ENCODE results near the gene NID1. TPM values are rescaled to one million over a fixed set of nuclear protein-coding genes. Genes with fewer than 3 reads are reported as not detected.

Gene NID1
- total RNA-seq, 4 donors from 2014 or later, result 27.8 to 91.8 (median 69.4) TPM

DNA sequence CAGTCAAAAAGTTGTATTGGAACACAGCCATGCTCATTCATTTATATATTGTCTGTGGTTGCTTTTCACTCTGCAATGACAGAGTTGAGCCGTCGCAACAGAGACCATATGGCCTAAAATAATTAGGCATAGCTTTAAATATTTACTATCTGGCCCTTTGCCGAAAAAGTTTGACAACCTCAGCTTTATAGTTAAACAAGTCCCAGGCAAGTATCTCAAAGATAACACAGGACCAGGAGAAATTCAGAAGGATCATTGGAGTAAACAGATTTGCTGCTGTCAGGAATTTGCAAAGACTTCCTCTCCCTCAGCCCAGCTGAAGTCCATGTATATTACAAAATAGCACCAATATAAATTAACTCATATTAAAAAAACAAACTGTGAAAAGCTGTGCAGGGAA is 34.4 kb downstream of the NID1 start:
- Histone ChIP-seq H3K36me3 (peaks cover 8 to 14% of the 10 kb centered on the region in 2 donors), H3K27me3 (no peaks in the 10 kb centered on the region), H3K4me1 (peaks cover 2 to 5% of the 10 kb centered on the region in 2 donors), H3K9me3 (no peaks in the 10 kb centered on the region), H3K4me3 (replicated peaks in 1 of 3) (no peak overlapping the region), H3K27ac (no peak overlapping the region)
- intact Hi-C loops (cut with DNase I), result no loop called here
- WGBS, 2 donors, result 87 to 88% methylated on average over 3 of the region's 3 CpGs
- DNase-seq, result no peak
- TF ChIP-seq, protein P1, sequence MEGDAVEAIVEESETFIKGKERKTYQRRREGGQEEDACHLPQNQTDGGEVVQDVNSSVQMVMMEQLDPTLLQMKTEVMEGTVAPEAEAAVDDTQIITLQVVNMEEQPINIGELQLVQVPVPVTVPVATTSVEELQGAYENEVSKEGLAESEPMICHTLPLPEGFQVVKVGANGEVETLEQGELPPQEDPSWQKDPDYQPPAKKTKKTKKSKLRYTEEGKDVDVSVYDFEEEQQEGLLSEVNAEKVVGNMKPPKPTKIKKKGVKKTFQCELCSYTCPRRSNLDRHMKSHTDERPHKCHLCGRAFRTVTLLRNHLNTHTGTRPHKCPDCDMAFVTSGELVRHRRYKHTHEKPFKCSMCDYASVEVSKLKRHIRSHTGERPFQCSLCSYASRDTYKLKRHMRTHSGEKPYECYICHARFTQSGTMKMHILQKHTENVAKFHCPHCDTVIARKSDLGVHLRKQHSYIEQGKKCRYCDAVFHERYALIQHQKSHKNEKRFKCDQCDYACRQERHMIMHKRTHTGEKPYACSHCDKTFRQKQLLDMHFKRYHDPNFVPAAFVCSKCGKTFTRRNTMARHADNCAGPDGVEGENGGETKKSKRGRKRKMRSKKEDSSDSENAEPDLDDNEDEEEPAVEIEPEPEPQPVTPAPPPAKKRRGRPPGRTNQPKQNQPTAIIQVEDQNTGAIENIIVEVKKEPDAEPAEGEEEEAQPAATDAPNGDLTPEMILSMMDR (IDR thresholded peaks at IDR 0.05), result no peak
- TF ChIP-seq POLR2A (IDR thresholded peaks at IDR 0.05), result no peak

DNA sequence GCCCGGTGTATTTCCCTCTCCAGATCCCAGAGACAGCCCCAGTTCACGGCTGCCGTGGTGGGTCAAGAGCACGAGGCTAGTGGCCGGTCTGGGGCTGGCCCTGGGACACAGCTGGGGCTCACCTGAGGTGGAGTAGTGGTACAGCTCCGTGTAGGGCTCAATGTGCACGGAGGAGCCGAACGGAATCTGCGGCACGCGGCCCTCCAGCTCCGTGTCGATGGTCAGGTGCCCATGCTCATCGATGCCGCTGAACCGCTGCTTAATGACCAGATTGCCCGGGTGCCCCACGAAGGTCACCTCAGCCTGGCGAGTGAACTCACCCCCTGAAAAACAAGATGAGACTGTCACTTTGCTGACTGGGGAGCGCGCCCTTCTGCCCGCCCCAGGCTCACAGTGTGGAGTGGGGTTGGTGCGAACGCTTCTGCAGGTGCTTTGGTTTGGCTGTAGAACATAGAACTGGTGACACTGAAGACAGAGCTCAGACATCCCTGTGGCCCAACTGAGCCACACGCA is 35.4 kb downstream of the NID1 start:
- no peak overlapping the region for H3K27ac ChIP-seq
- DNase-seq, result no peak
- H3K9me3 ChIP-seq, result no peaks in the 10 kb centered on the region
- peaks cover 11 to 14% of the 10 kb centered on the region in 2 donors for H3K36me3 ChIP-seq
- intact Hi-C loops (cut with DNase I), result no loop called here
- peaks cover 8% of the 10 kb centered on the region in 2 donors for H3K4me1 ChIP-seq
- TF ChIP-seq, protein P1 (IDR thresholded peaks at IDR 0.05), result no peak
- TF ChIP-seq POLR2A (IDR thresholded peaks at IDR 0.05), result no peak
- H3K27me3 ChIP-seq, result no peaks in the 10 kb centered on the region
- 94 to 98% methylated on average over 10 to 23 of the region's 26 CpGs for WGBS, 2 donors
- H3K4me3 ChIP-seq (replicated peaks in 1 of 3), result no peak overlapping the region

DNA sequence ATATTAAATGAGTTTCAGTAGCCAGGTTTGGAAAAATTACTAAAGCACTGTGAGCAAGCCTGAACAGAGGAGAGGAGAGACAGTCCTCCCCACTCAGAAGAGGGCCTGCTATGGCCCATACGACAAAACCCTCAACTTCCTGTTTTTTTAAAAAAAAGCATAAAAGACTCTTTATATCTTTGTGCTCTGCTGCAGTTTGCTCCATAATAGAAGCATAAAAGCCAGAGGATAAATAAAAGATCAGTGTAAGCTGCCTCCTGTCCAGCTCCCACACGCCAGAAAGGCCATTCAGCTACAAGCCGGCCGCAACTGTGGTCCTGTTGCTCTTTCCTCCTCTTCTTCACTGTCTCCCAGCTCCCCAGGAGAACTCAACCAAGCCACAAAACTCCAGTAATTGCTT is 37.8 kb downstream of the NID1 start:
- Histone ChIP-seq H3K9me3 (no peaks in the 10 kb centered on the region), H3K4me3 (replicated peaks in 1 of 3) (no peak overlapping the region), H3K4me1 (peaks cover 8% of the 10 kb centered on the region in 2 donors), H3K27me3 (no peaks in the 10 kb centered on the region), H3K27ac (no peak overlapping the region), H3K36me3 (peaks cover 17 to 21% of the 10 kb centered on the region in 2 donors)
- TF ChIP-seq POLR2A (IDR thresholded peaks at IDR 0.05), result no peak
- TF ChIP-seq, protein P1 (IDR thresholded peaks at IDR 0.05), result no peak
- intact Hi-C loops (cut with DNase I), result no loop called here
- 90 to 94% methylated on average over 4 of the region's 4 CpGs for WGBS, 2 donors
- DNase-seq, result no peak

DNA sequence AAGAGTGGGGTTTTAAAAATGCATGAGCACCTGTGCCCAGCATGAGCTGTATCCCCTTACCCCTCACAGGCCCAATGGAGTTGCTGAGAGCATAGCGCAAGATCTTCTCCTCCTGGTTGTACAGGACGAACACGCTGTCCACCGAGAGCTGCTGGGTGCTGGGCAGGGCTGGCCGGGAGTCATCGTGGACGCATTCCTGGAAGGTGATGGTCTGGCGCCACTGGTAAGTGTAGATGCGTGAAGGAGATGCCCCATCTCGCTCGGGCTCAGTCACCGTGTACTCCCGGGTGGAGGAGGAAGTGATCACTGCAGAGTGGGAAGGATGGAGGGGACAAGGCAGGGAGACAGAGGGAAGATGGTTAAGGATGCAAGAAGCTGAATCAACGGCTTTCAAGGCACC is 39.1 kb downstream of the NID1 start:
- TF ChIP-seq, protein P1 (IDR thresholded peaks at IDR 0.05), result no peak
- TF ChIP-seq POLR2A (IDR thresholded peaks at IDR 0.05), result no peak
- whole genome bisulfite sequencing, 2 donors, result 53 to 58% methylated on average over 14 of the region's 14 CpGs
- peak overlapping the region in 2 of 3 donors; percentile 49 to 61 for H3K27ac ChIP-seq
- no peak overlapping the region for H3K4me3 ChIP-seq (replicated peaks in 1 of 3)
- H3K36me3 ChIP-seq, result peaks cover 14 to 17% of the 10 kb centered on the region in 2 donors
- DNase-seq, result peak; percentile 52 to 62
- H3K27me3 ChIP-seq, result no peaks in the 10 kb centered on the region
- intact Hi-C loops (cut with DNase I), result no loop called here
- H3K9me3 ChIP-seq, result no peaks in the 10 kb centered on the region
- peaks cover 8 to 14% of the 10 kb centered on the region in 2 donors for H3K4me1 ChIP-seq

DNA sequence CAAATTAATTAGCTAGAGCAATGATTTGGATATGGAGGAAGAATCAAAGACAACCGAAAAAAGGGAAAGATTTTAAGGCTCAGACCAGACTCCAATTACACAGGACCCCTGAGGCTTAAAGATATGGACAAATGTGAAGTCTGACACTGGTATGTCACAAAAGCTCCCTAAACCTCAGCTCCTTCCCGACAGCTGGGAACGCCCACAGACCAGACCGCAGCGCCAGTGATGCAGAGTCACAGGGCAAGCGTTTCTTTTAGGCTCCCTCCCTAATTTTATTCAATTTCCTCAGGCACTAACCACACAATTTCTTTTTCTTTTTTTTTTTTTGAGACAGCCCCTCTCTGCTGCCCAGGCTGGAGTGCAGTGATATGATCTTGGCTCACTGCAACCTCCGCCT is 40.2 kb downstream of the NID1 start:
- Histone ChIP-seq H3K4me3 (replicated peaks in 1 of 3) (no peak overlapping the region), H3K36me3 (peaks cover 14 to 17% of the 10 kb centered on the region in 2 donors), H3K27ac (no peak overlapping the region), H3K27me3 (no peaks in the 10 kb centered on the region), H3K4me1 (peaks cover 8 to 17% of the 10 kb centered on the region in 2 donors), H3K9me3 (no peaks in the 10 kb centered on the region)
- 95 to 98% methylated on average over 7 of the region's 7 CpGs for WGBS, 2 donors
- DNase-seq, result no peak
- TF ChIP-seq, protein P1 (IDR thresholded peaks at IDR 0.05), result no peak
- TF ChIP-seq POLR2A (IDR thresholded peaks at IDR 0.05), result no peak
- intact Hi-C loops (cut with DNase I), result no loop called here

Data from thyroid gland (tissue), 4 donors.